Vagina (tissue), 2 donors: ENCODE results near the gene FZD10.

Experiments
- POLR2A ChIP-seq, 2 donors: fragments of 450-650 bp; IDR thresholded peaks; one replicate each; pipeline ENCODE4 v1.6.1; 2017; ENCODE audit warnings: antibody characterized with exemption in 2 of 2, mild to moderate bottlenecking in 2 of 2, moderate library complexity in 2 of 2
- TF ChIP-seq, protein P1 (sequence below), 3 experiments: fragments of 450-650 bp in 2 of 3; fragments of 200-600 bp in 1 of 3; sonication (generic) in 1 of 3; IDR thresholded peaks; one replicate each; pipeline ENCODE4 v1.5.1; 2017 to 2019; ENCODE audit warnings: antibody characterized with exemption in 3 of 3, mild to moderate bottlenecking in 2 of 3, moderate library complexity in 2 of 3

DNA sequence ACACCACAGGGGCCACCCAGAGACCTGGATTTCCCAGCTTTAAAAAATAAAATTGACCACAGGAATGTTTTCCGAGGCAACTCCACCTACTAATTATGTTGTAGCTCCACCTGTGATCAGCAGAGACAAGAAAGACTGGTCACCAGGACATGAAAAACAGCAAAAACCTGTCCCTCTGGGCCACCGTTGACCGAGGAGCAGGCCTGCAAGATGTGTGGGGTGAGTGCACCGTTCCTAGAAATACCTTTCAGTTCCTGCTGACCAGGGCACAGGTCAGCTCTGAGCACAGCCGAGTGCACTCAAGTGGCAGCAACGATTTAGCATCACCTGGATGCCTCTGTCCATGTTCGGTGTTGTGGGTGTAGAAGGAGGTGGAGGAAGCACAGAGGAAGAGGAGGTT is 16.9 kb downstream of the FZD10 start:
- TF ChIP-seq, protein P1, sequence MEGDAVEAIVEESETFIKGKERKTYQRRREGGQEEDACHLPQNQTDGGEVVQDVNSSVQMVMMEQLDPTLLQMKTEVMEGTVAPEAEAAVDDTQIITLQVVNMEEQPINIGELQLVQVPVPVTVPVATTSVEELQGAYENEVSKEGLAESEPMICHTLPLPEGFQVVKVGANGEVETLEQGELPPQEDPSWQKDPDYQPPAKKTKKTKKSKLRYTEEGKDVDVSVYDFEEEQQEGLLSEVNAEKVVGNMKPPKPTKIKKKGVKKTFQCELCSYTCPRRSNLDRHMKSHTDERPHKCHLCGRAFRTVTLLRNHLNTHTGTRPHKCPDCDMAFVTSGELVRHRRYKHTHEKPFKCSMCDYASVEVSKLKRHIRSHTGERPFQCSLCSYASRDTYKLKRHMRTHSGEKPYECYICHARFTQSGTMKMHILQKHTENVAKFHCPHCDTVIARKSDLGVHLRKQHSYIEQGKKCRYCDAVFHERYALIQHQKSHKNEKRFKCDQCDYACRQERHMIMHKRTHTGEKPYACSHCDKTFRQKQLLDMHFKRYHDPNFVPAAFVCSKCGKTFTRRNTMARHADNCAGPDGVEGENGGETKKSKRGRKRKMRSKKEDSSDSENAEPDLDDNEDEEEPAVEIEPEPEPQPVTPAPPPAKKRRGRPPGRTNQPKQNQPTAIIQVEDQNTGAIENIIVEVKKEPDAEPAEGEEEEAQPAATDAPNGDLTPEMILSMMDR (IDR thresholded peaks at IDR 0.05) = no peak
- no peak for TF ChIP-seq POLR2A (IDR thresholded peaks at IDR 0.05)
